Measurements from ENCODE around the gene KYAT1. TPM values are rescaled to one million over a fixed set of nuclear protein-coding genes. Genes with fewer than 3 reads are reported as not detected.

The KYAT1 gene
- 1 to 10 TPM in 2 of 4 donors, not detected in 2; 1.6 to 3.5 TPM for total RNA-seq

GRCh38 chr9:128881884-128882676 is at the start of gene KYAT1, which contains the start of gene LRRC8A:
Gene KYAT1 (minus strand): TSS chr9:128881950. CDS start chr9:128845405, 36,545 bp downstream.
Gene LRRC8A (plus strand): TSS chr9:128882133. CDS start chr9:128907165, 25,032 bp downstream.
- Histone ChIP-seq H3K27ac (peak within 1 kb of the TSS; percentile 98 to 100 (median 98)), H3K27me3 (no peaks in the 10 kb centered on the region), H3K9me3 (no peaks in the 10 kb centered on the region), H3K36me3 (peaks cover 0 to 8% (median 0%) of the 10 kb centered on the region in 4 donors), H3K4me1 (peaks cover 6 to 48% (median 28%) of the 10 kb centered on the region in 4 donors), H3K4me3 (peak within 1 kb of the TSS; percentile 95 to 100 (median 98))
- intact Hi-C loops (cut with DNase I; ENCODE audit: low total_unique reads), result loop anchor here (2.0 kb wide), 1 partner anchor 33 kb away; no protein-coding TSS in a partner anchor
- peak; percentile 98 for DNase-seq
- 0% methylated on average over 35 of the region's 70 CpGs; no CpG with 5 or more reads in 1 of the 2 donors for WGBS, 2 donors (ENCODE audit: low coverage in 1 of 2)
- in situ Hi-C loops (cut with MboI; ENCODE audit: low pct_ligation_motif_present in 1 of 4, low pct_unique_long_range_greater_than_20kb in 1 of 4, low sequenced_read_pairs in 3 of 4), result no loop called here
- TF ChIP-seq CTCF (IDR thresholded peaks at IDR 0.05) (peak in 1 of 5 experiments; percentile 21), POLR2AphosphoS5 (IDR thresholded peaks at IDR 0.05) (peak; percentile 87 to 89 (median 88)), POLR2A (IDR thresholded peaks at IDR 0.05) (no peak), EP300 (IDR thresholded peaks at IDR 0.05; ENCODE audit: low read depth) (no peak)

GRCh38 chr9:128929560-128929959 is 47.8 kb upstream of the KYAT1 start:
- Histone ChIP-seq H3K4me3 (no peak overlapping the region), H3K4me1 (peaks cover 0 to 6% (median 0%) of the 10 kb centered on the region in 4 donors), H3K9me3 (no peaks in the 10 kb centered on the region), H3K27me3 (no peaks in the 10 kb centered on the region), H3K36me3 (no peaks in the 10 kb centered on the region), H3K27ac (no peak overlapping the region)
- no peak for TF ChIP-seq EP300 (IDR thresholded peaks at IDR 0.05; ENCODE audit: low read depth)
- DNase-seq, result no peak
- in situ Hi-C loops (cut with MboI; ENCODE audit: low pct_ligation_motif_present in 1 of 4, low pct_unique_long_range_greater_than_20kb in 1 of 4, low sequenced_read_pairs in 3 of 4), result loop anchor here in 3 of 4 donors (5.0 to 10.0 kb wide), 2 partner anchors 65 to 67 kb away; no protein-coding TSS in a partner anchor
- WGBS, 2 donors (ENCODE audit: low coverage in 1 of 2), result 88 to 89% methylated on average over 4 of the region's 4 CpGs
- intact Hi-C loops (cut with DNase I; ENCODE audit: low total_unique reads), result no loop called here

- Histone ChIP-seq H3K27ac (no peak overlapping the region), H3K4me3 (no peak overlapping the region), H3K9me3 (no peaks in the 10 kb centered on the region), H3K36me3 (no peaks in the 10 kb centered on the region), H3K27me3 (no peaks in the 10 kb centered on the region), H3K4me1 (peaks cover 0 to 6% (median 0%) of the 10 kb centered on the region in 4 donors)
- in situ Hi-C loops (cut with MboI; ENCODE audit: low pct_ligation_motif_present in 1 of 4, low pct_unique_long_range_greater_than_20kb in 1 of 4, low sequenced_read_pairs in 3 of 4) (loop anchor here in 3 of 4 donors (5.0 to 10.0 kb wide), 2 partner anchors 64 to 66 kb away; no protein-coding TSS in a partner anchor), intact Hi-C loops (cut with DNase I; ENCODE audit: low total_unique reads) (loop anchor here (1.0 kb wide), 1 partner anchor 65 kb away; no protein-coding TSS in a partner anchor)
- no peak for DNase-seq
- TF ChIP-seq EP300 (IDR thresholded peaks at IDR 0.05; ENCODE audit: low read depth), result no peak
- TF ChIP-seq POLR2A (IDR thresholded peaks at IDR 0.05), result no peak
- TF ChIP-seq POLR2AphosphoS5 (IDR thresholded peaks at IDR 0.05), result no peak
- TF ChIP-seq CTCF (IDR thresholded peaks at IDR 0.05), result no peak
- 50 to 68% methylated on average over 1 to 2 of the region's 2 CpGs for WGBS, 2 donors (ENCODE audit: low coverage in 1 of 2)
These were observed 46.9 kb upstream of the KYAT1 start for GRCh38 chr9:128928624-128929023.

- in situ Hi-C loops (cut with MboI; ENCODE audit: low pct_ligation_motif_present in 1 of 4, low pct_unique_long_range_greater_than_20kb in 1 of 4, low sequenced_read_pairs in 3 of 4), result loop anchor here in 3 of 4 donors (5.0 to 10.0 kb wide), 2 partner anchors 63 to 66 kb away; no protein-coding TSS in a partner anchor
- intact Hi-C loops (cut with DNase I; ENCODE audit: low total_unique reads), result loop anchor here (1.0 kb wide), 1 partner anchor 65 kb away; no protein-coding TSS in a partner anchor
- no peaks in the 10 kb centered on the region for H3K9me3 ChIP-seq
- WGBS, 2 donors (ENCODE audit: low coverage in 1 of 2), result 24% methylated on average over 10 of the region's 10 CpGs; no CpG with 5 or more reads in 1 of the 2 donors
- H3K4me3 ChIP-seq, result no peak overlapping the region
- no peak overlapping the region for H3K27ac ChIP-seq
- no peaks in the 10 kb centered on the region for H3K36me3 ChIP-seq
- H3K27me3 ChIP-seq, result no peaks in the 10 kb centered on the region
- peak; percentile 54 for DNase-seq
- TF ChIP-seq EP300 (IDR thresholded peaks at IDR 0.05; ENCODE audit: low read depth) (no peak), POLR2AphosphoS5 (IDR thresholded peaks at IDR 0.05) (no peak), POLR2A (IDR thresholded peaks at IDR 0.05) (no peak), CTCF (IDR thresholded peaks at IDR 0.05) (peak; percentile 83 to 93 (median 88))
- H3K4me1 ChIP-seq, result peaks cover 0 to 11% (median 0%) of the 10 kb centered on the region in 4 donors
These were observed 46.1 kb upstream of the KYAT1 start for GRCh38 chr9:128927731-128928411.
